HEK293 (cell line): Measurements from ENCODE around the gene TBC1D14.

Experiments used
- CTCF ChIA-PET: fragments of 350-600 bp; formaldehyde crosslinking; extraction: SDS; loops from one replicate; lab custom pipeline; 2021; ENCODE audit warnings: antibody characterized with exemption; lab: Yijun Ruan, JAX
- POLR2A ChIA-PET: fragments of 300-600 bp; formaldehyde crosslinking; extraction: SDS; loops from one replicate; lab custom pipeline; 2020; ENCODE audit warnings: antibody characterized with exemption, inconsistent platforms; lab: Yijun Ruan, JAX
- H3K27ac ChIP-seq: fragments of 200-500 bp; sonication (Bioruptor generic); 2 replicates; pipeline ENCODE4 v1.5.1; 2014; ENCODE audit warnings: low read depth, low read length, control low read depth, inconsistent platforms; ENCODE audit errors: extremely low read depth
- H3K36me3 ChIP-seq, 2 experiments: fragments of 200-500 bp in 1 of 2; sonication (Bioruptor generic) in 1 of 2; 1 replicate in 1 of 2; 2 replicates in 1 of 2; pipeline ENCODE4 v1.5.1; 2014 to 2017; ENCODE audit warnings: inconsistent platforms in 2 of 2, low read length in 2 of 2; ENCODE audit not compliant: control insufficient read depth in 2 of 2, insufficient read depth in 1 of 2
- H3K4me1 ChIP-seq: fragments of 200-500 bp; sonication (Bioruptor generic); 2 replicates; pipeline ENCODE4 v1.5.1; 2014; ENCODE audit warnings: mild to moderate bottlenecking, low read length, inconsistent platforms; ENCODE audit not compliant: control insufficient read depth, insufficient read depth
- H3K4me3 ChIP-seq: 2 replicates; pipeline ENCODE4 v1.5.1; 2011; ENCODE audit warnings: low read depth, mild to moderate bottlenecking, control low read depth, low read length, moderate library complexity
- H3K9me3 ChIP-seq: fragments of 200-500 bp; sonication (Bioruptor generic); 2 replicates; pipeline ENCODE4 v1.5.1; 2014; ENCODE audit warnings: low read depth, low read length, inconsistent platforms; ENCODE audit not compliant: control insufficient read depth, insufficient read depth
- GLI4 ChIP-seq: fragments of 450-650 bp; formaldehyde crosslinking; IDR thresholded peaks from 2 replicates; pipeline ENCODE4 v1.5.1; 2016; ENCODE audit warnings: missing biosample characterization, missing genetic modification characterization
- GLIS1 ChIP-seq: fragments of 450-650 bp; formaldehyde crosslinking; IDR thresholded peaks from 2 replicates; pipeline ENCODE4 v1.5.1; 2016; ENCODE audit warnings: missing biosample characterization, missing genetic modification characterization
- HIC1 ChIP-seq: fragments of 450-650 bp; formaldehyde crosslinking; IDR thresholded peaks from 2 replicates; pipeline ENCODE4 v1.5.1; 2016; ENCODE audit warnings: missing biosample characterization, missing genetic modification characterization
- KLF1 ChIP-seq: fragments of 450-650 bp; formaldehyde crosslinking; IDR thresholded peaks from 2 replicates; pipeline ENCODE4 v1.5.1; 2016; ENCODE audit warnings: missing biosample characterization, missing genetic modification characterization
- KLF10 ChIP-seq: fragments of 450-650 bp; IDR thresholded peaks from 2 replicates; pipeline ENCODE4 v1.5.1; 2018; ENCODE audit warnings: missing biosample characterization, mild to moderate bottlenecking, missing genetic modification characterization
- MZF1 ChIP-seq: fragments of 450-650 bp; formaldehyde crosslinking; IDR thresholded peaks from 2 replicates; pipeline ENCODE4 v1.5.1; 2017; ENCODE audit warnings: missing biosample characterization, missing genetic modification characterization, borderline replicate concordance
- SETDB1 ChIP-seq: IDR thresholded peaks from one replicate; pipeline ENCODE4 v1.6.1; 2017; ENCODE audit warnings: mild to moderate bottlenecking, low read length, moderate library complexity, mixed read lengths; ENCODE audit not compliant: insufficient read length
- TCF7L2 ChIP-seq: IDR thresholded peaks from 2 replicates; pipeline ENCODE4 v1.6.1; 2011; ENCODE audit warnings: low read depth, mild to moderate bottlenecking, inconsistent platforms, low read length, moderate library complexity, borderline replicate concordance
- ZBTB6 ChIP-seq: fragments of 450-650 bp; formaldehyde crosslinking; IDR thresholded peaks from 2 replicates; pipeline ENCODE4 v1.5.1; 2017; ENCODE audit warnings: missing biosample characterization, missing genetic modification characterization
- ZFP69B ChIP-seq: fragments of 450-650 bp; formaldehyde crosslinking; IDR thresholded peaks from 2 replicates; pipeline ENCODE4 v1.5.1; 2016; ENCODE audit warnings: missing biosample characterization, missing genetic modification characterization
- ZNF132 ChIP-seq: fragments of 450-650 bp; formaldehyde crosslinking; IDR thresholded peaks from 2 replicates; pipeline ENCODE4 v1.5.1; 2017; ENCODE audit warnings: missing biosample characterization, missing genetic modification characterization, borderline replicate concordance
- ZNF133 ChIP-seq: fragments of 450-650 bp; formaldehyde crosslinking; IDR thresholded peaks from 2 replicates; pipeline ENCODE4 v1.5.1; 2016; ENCODE audit warnings: missing biosample characterization, missing genetic modification characterization
- ZNF140 ChIP-seq: fragments of 450-650 bp; formaldehyde crosslinking; IDR thresholded peaks from 2 replicates; pipeline ENCODE4 v1.5.1; 2016; ENCODE audit warnings: missing biosample characterization, missing genetic modification characterization
- ZNF174 ChIP-seq: fragments of 450-650 bp; formaldehyde crosslinking; IDR thresholded peaks from 2 replicates; pipeline ENCODE4 v1.5.0; 2017; ENCODE audit warnings: missing biosample characterization, mild to moderate bottlenecking, missing genetic modification characterization
- ZNF223 ChIP-seq: fragments of 450-650 bp; formaldehyde crosslinking; IDR thresholded peaks from 2 replicates; pipeline ENCODE4 v1.5.1; 2016; ENCODE audit warnings: missing biosample characterization, missing genetic modification characterization
- ZNF302 ChIP-seq: fragments of 450-650 bp; formaldehyde crosslinking; IDR thresholded peaks from 2 replicates; pipeline ENCODE4 v1.5.1; 2016; ENCODE audit warnings: missing biosample characterization, missing genetic modification characterization, low read depth
- ZNF324 ChIP-seq: fragments of 450-650 bp; formaldehyde crosslinking; IDR thresholded peaks from 2 replicates; pipeline ENCODE4 v1.5.1; 2016; ENCODE audit warnings: missing biosample characterization, missing genetic modification characterization
- ZNF341 ChIP-seq: fragments of 450-650 bp; formaldehyde crosslinking; IDR thresholded peaks from 2 replicates; pipeline ENCODE4; 2016; ENCODE audit warnings: low read depth, missing biosample characterization, missing genetic modification characterization
- ZNF426 ChIP-seq: fragments of 450-650 bp; formaldehyde crosslinking; IDR thresholded peaks from 2 replicates; pipeline ENCODE4 v1.5.1; 2017; ENCODE audit warnings: missing biosample characterization, missing genetic modification characterization, mild to moderate bottlenecking, inconsistent platforms, moderate library complexity
- ZNF521 ChIP-seq: fragments of 450-650 bp; formaldehyde crosslinking; IDR thresholded peaks from 2 replicates; pipeline ENCODE4 v1.5.1; 2017; ENCODE audit warnings: missing biosample characterization, mild to moderate bottlenecking, missing genetic modification characterization
- ZNF529 ChIP-seq: fragments of 450-650 bp; formaldehyde crosslinking; IDR thresholded peaks from 2 replicates; pipeline ENCODE4 v1.5.1; 2017; ENCODE audit warnings: missing genetic modification characterization, missing biosample characterization; ENCODE audit not compliant: insufficient replicate concordance
- ZNF600 ChIP-seq: fragments of 450-650 bp; formaldehyde crosslinking; IDR thresholded peaks from 2 replicates; pipeline ENCODE4 v1.5.1; 2016; ENCODE audit warnings: missing biosample characterization, missing genetic modification characterization
- ZNF629 ChIP-seq: fragments of 450-650 bp; formaldehyde crosslinking; IDR thresholded peaks from 2 replicates; pipeline ENCODE4 v1.5.1; 2017; ENCODE audit warnings: missing biosample characterization, missing genetic modification characterization
- ZNF645 ChIP-seq: fragments of 450-650 bp; formaldehyde crosslinking; IDR thresholded peaks from 2 replicates; pipeline ENCODE4; 2016; ENCODE audit warnings: missing biosample characterization, missing genetic modification characterization
- ZNF776 ChIP-seq: fragments of 450-650 bp; formaldehyde crosslinking; IDR thresholded peaks from 2 replicates; pipeline ENCODE4 v1.5.0; 2017; ENCODE audit warnings: missing biosample characterization, missing genetic modification characterization, borderline replicate concordance
- ZNF785 ChIP-seq: fragments of 450-650 bp; formaldehyde crosslinking; IDR thresholded peaks from 2 replicates; pipeline ENCODE4 v1.5.1; 2016; ENCODE audit warnings: missing biosample characterization, missing genetic modification characterization
- ZNF791 ChIP-seq: fragments of 450-650 bp; formaldehyde crosslinking; IDR thresholded peaks from 2 replicates; pipeline ENCODE4 v1.5.1; 2016; ENCODE audit warnings: missing biosample characterization, missing genetic modification characterization
- ZSCAN16 ChIP-seq: fragments of 450-650 bp; formaldehyde crosslinking; IDR thresholded peaks from 2 replicates; pipeline ENCODE4 v1.5.1; 2016; ENCODE audit warnings: missing biosample characterization, missing genetic modification characterization

The TBC1D14 gene

GRCh38 chr4:6935965-6936364 is 26.3 kb downstream of the TBC1D14 start:
- Histone ChIP-seq H3K4me1 (no peaks in the 10 kb centered on the region), H3K9me3 (no peaks in the 10 kb centered on the region), H3K36me3 (peaks cover 0 to 2% of the 10 kb centered on the region in 2 experiments; a peak in 2 of 3 replicates), H3K4me3 (no peak overlapping the region), H3K27ac (no peak overlapping the region)
- POLR2A ChIA-PET, result no interaction called here
- CTCF ChIA-PET, result no interaction called here
- TF ChIP-seq ZNF341 (tag by site-specific recombination) (no peak), GLI4 (tag by site-specific recombination) (no peak), GLIS1 (tag by site-specific recombination) (no peak), ZNF302 (tag by site-specific recombination) (no peak), ZNF600 (tag by site-specific recombination) (no peak), ZNF426 (no peak), MZF1 (tag by site-specific recombination) (no peak), KLF1 (tag by site-specific recombination) (no peak), SETDB1 (no peak), ZNF645 (tag by site-specific recombination) (no peak), ZNF791 (no peak), ZNF132 (tag by site-specific recombination) (no peak), HIC1 (no peak)

GRCh38 chr4:6937201-6937600 is 27.6 kb downstream of the TBC1D14 start:
- H3K27ac ChIP-seq, result no peak overlapping the region
- POLR2A ChIA-PET, result no interaction called here
- CTCF ChIA-PET, result no interaction called here

GRCh38 chr4:6937754-6938153 is 28.1 kb downstream of the TBC1D14 start:
- ChIA-PET POLR2A (no interaction called here), CTCF (no interaction called here)
- Histone ChIP-seq H3K36me3 (no peaks in the 10 kb centered on the region; a peak in 1 of 3 replicates), H3K4me1 (0 out of 2 replicates have a peak, but pooled peaks cover 2% of the 10 kb centered on the region), H3K4me3 (no peak overlapping the region), H3K9me3 (no peaks in the 10 kb centered on the region), H3K27ac (no peak overlapping the region)
- TF ChIP-seq ZNF133 (tag by site-specific recombination) (no peak), ZNF521 (no peak), ZNF174 (no peak), ZNF140 (no peak), KLF10 (tag by site-specific recombination) (no peak), ZNF223 (tag by site-specific recombination) (no peak), ZNF785 (tag by site-specific recombination) (no peak), ZNF529 (tag by site-specific recombination) (no peak), ZBTB6 (tag by site-specific recombination) (no peak), ZSCAN16 (tag by site-specific recombination) (no peak), ZNF629 (tag by site-specific recombination) (no peak)

More at GRCh38 chr4:6937201-6937600, 27.6 kb downstream of the TBC1D14 start:
- no peaks in the 10 kb centered on the region for H3K4me1 ChIP-seq
- H3K9me3 ChIP-seq, result no peaks in the 10 kb centered on the region
- no peaks in the 10 kb centered on the region; a peak in 1 of 3 replicates for H3K36me3 ChIP-seq
- TF ChIP-seq ZSCAN16 (tag by site-specific recombination) (no peak), ZNF324 (tag by site-specific recombination) (no peak), ZFP69B (tag by site-specific recombination) (no peak), TCF7L2 (no peak), ZNF776 (tag by site-specific recombination) (no peak)
- TF ChIP-seq, all 188 proteins: peak for 0
- no peak overlapping the region for H3K4me3 ChIP-seq
